ENCODE data around the gene FOSL2. TPM values are rescaled to one million over a fixed set of nuclear protein-coding genes. Genes with fewer than 3 reads are reported as not detected.
"Not testable (repeated sequence)": the region's sequence is repeated elsewhere in the genome, so short reads cannot be mapped to it uniquely, and the experiment has no call there.

Gene FOSL2
- total RNA-seq, 2 experiments from 2014 or later = 39.6 to 47.0 TPM

DNA sequence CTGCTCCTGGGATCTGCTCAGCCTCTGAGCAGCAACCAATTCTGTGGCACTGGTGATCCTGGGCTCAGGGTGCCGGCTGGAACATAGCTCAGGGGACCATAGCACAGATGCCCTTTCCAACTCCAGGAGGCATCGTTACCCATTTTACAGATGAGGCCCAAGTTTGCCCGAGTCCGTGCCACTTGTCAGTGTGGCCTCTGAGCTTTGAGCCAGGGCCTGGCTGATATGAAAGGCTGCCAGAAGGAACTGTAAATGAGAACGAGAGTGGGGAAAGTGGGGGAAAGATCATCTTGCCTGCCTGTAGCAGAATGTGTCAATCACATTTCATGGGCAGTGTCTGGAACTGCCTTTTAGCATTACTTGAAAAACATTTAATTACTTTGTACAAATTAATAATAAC, 23.3 kb upstream of the FOSL2 start:
- POLR2A ChIA-PET = interaction anchor here (0.8 kb wide), 1 partner anchor 9 kb away, joined by 3 read pairs; no protein-coding TSS in a partner anchor
- no peaks in the 10 kb centered on the region for H3K9me3 Mint-ChIP-seq
- peaks cover 44% of the 10 kb centered on the region for H3K4me1 Mint-ChIP-seq
- H3K36me3 Mint-ChIP-seq (ENCODE audit: low read depth) = no peaks in the 10 kb centered on the region
- CTCF ChIA-PET = interaction anchor here (0.8 to 2.1 kb wide), 3 partner anchors 9 to 17 kb away, joined by 3 to 11 read pairs (median 3); no protein-coding TSS in a partner anchor
- peak overlapping the region; percentile 82 for H3K27ac Mint-ChIP-seq
- DNase-seq = no peak
- H3K27me3 Mint-ChIP-seq = peaks cover 20% of the 10 kb centered on the region
- no peak overlapping the region for H3K4me3 Mint-ChIP-seq

DNA sequence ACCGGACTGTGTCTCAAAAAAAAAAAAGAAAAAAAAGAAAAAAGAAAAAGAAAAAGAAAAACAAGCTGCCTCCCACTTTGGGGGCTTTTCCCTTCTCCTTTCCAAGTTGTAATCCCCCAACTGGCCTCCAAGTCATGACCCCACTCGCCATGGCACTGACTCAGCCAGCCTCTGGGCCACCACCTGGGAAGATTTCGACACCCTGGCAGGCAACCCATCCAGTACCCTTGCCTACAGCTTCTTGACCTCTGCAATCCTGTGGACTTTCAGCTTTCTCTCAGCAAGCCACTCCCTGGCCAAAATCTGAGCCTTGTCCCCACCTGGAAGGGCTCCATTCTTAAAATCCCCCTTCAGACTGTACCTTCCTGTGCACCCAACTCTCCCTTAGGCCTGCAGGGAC, 22.3 kb upstream of the FOSL2 start:
- no peak overlapping the region for H3K4me3 Mint-ChIP-seq
- peaks cover 20% of the 10 kb centered on the region for H3K27me3 Mint-ChIP-seq
- DNase-seq = no peak
- peaks cover 34% of the 10 kb centered on the region for H3K4me1 Mint-ChIP-seq
- CTCF ChIA-PET = interaction anchor here (0.9 kb wide), 1 partner anchor 76 kb away, joined by 4 read pairs; no protein-coding TSS in a partner anchor
- H3K27ac Mint-ChIP-seq = peak overlapping the region; percentile 70
- H3K9me3 Mint-ChIP-seq = no peaks in the 10 kb centered on the region
- POLR2A ChIA-PET = no interaction called here
- H3K36me3 Mint-ChIP-seq (ENCODE audit: low read depth) = no peaks in the 10 kb centered on the region

DNA sequence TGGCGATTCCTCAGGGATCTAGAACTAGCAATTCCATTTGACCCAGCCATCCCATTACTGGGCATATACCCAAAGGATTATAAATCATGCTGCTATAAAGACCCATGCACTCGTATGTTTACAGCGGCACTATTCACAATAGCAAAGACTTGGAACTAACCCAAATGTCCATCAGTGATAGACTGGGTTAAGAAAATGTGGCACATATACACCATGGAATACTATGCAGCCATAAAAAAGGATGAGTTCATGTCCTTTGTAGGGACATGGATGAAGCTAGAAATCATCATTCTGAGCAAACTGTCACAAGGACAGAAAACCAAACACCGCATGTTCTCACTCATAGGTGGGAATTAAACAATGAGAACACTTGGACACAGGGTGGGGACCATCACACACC, 20.9 kb upstream of the FOSL2 start:
- not testable (repeated sequence) for DNase-seq
- peaks cover 20% of the 10 kb centered on the region for H3K27me3 Mint-ChIP-seq

DNA sequence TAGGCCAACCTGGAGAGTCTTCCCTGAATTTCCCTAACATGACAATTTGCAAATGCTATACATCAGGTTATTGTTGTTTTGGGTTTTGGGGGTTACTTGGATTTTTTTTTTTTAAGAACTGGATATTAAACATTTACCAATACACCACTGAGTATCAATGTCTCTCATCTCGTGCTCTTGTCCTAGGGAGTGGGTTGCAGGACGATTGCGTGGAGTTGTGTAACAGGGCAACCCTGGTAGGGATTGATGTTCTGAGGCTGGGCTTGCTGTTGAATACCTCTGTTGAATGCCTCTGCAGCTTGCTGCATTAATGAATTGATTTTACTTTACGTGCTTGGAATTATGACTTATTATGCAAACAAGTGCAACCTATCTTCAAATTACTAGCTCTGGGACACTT, 18.8 kb upstream of the FOSL2 start:
- H3K27ac Mint-ChIP-seq = no peak overlapping the region

More for the DNA sequence above, 20.9 kb upstream of the FOSL2 start:
- H3K4me1 Mint-ChIP-seq = peaks cover 21% of the 10 kb centered on the region
- POLR2A ChIA-PET; CTCF ChIA-PET; H3K9me3 Mint-ChIP-seq; H3K27ac Mint-ChIP-seq; H3K36me3 Mint-ChIP-seq (ENCODE audit: low read depth); H3K4me3 Mint-ChIP-seq: not testable (repeated sequence)

DNA sequence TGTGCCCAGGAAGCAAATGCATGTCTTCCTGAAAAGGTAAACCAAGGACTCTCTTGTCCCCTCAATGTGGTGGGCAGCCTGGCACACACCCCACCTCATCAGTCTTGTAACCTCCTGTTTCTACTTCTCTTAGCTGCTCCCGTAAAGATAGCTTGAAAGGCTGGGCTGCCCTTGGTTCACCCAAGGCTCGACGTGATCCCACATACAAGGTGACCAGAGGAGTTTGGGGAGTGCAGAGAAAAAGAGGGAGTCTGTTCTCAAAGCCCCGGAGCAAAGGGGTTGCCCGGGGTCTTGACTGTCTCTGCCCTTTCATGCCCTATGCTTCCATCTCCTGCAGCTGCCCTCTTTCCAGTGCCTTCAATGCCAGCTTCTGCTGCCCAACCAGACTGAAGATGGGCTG, 18.3 kb upstream of the FOSL2 start:
- Mint-ChIP-seq H3K9me3 (no peaks in the 10 kb centered on the region), H3K36me3 (ENCODE audit: low read depth) (no peaks in the 10 kb centered on the region), H3K4me3 (no peak overlapping the region), H3K27ac (no peak overlapping the region), H3K4me1 (peaks cover 23% of the 10 kb centered on the region), H3K27me3 (peaks cover 20% of the 10 kb centered on the region)
- POLR2A ChIA-PET = no interaction called here
- DNase-seq = no peak
- CTCF ChIA-PET = interaction anchor here (0.9 kb wide), 2 partner anchors 18 to 20 kb away, joined by 3 to 6 read pairs; no protein-coding TSS in a partner anchor

More for the DNA sequence above, 18.8 kb upstream of the FOSL2 start:
- Mint-ChIP-seq H3K27me3 (peaks cover 20% of the 10 kb centered on the region), H3K4me3 (no peak overlapping the region), H3K9me3 (no peaks in the 10 kb centered on the region), H3K36me3 (ENCODE audit: low read depth) (no peaks in the 10 kb centered on the region), H3K4me1 (peaks cover 21% of the 10 kb centered on the region)
- no peak for DNase-seq
- ChIA-PET POLR2A (no interaction called here), CTCF (interaction anchor here (0.9 kb wide), 2 partner anchors 17 to 20 kb away, joined by 3 to 6 read pairs; no protein-coding TSS in a partner anchor)

DNA sequence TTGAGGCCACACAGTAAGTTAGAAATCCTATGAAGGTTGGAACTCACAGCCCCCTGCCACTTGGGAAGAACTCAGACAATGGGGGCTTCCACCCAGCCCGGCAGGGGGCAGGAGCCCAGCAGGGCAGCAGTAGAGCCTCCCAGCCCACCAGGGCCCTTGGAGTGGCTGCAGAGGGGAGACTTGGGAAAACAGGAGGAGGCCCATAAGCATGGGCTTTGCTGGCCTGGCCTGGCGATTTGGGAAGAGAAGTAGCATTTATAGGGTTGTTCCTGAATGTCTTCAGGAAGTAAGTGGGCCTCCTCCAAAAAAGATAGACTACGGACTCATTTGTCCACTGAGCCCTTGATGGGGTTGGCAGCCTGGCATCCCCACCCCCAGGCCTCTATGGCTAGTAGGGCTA, 17.4 kb upstream of the FOSL2 start:
- no peak for DNase-seq
- H3K36me3 Mint-ChIP-seq (ENCODE audit: low read depth) = no peaks in the 10 kb centered on the region
- peaks cover 20% of the 10 kb centered on the region for H3K27me3 Mint-ChIP-seq
- peaks cover 31% of the 10 kb centered on the region for H3K4me1 Mint-ChIP-seq
- H3K4me3 Mint-ChIP-seq = no peak overlapping the region
- CTCF ChIA-PET = interaction anchor here (1.1 kb wide), 1 partner anchor 10 kb away, joined by 6 read pairs; no protein-coding TSS in a partner anchor
- POLR2A ChIA-PET = no interaction called here
- no peak overlapping the region for H3K27ac Mint-ChIP-seq
- H3K9me3 Mint-ChIP-seq = no peaks in the 10 kb centered on the region

DNA sequence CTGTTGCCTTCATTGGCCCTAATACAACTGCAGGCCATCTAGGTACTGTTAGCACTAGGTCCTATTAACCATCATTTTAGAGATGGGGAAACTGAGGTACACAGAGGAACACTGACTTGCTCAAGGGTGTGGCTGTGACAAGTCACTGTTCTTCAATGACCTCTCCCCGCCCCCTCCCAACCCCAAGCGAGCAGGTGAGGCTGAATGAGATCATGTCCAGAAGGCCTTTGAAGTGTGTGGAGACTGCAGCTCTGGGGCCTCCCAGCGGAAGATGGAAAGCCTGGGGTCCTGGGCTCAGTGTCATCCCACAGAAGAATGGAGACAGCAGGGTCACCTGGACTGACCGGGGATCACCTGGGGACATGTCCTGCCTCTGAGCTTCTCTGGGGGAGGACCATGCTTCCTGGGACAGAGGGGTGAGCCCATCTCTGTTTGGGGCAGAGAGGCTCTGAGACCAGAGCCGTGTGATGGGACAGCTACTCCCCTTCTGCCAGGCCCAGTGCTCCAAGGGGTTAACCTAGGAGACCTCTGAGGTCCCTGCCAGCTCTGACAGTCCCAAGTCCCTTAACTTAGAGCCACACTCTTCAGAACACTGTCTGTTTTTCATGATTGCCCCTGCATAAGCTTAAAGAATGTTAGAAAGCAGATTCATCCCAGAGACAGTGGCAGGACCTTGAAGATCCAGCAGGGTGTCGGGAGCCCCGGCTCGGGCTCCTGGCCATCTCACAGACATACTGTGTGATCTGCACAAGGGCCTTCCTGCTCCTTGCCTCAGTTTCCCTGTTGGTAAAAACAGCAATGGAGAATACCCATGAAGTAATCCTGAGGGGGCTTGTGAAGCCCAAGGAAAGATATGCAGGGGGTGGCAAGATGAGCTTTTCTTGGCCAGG, 16.7 kb upstream of the FOSL2 start:
- no peak overlapping the region for H3K27ac Mint-ChIP-seq
- peaks cover 33% of the 10 kb centered on the region for H3K4me1 Mint-ChIP-seq
- no peaks in the 10 kb centered on the region for H3K9me3 Mint-ChIP-seq
- ChIA-PET CTCF (interaction anchor here (0.6 to 1.1 kb wide), 6 partner anchors 10 to 331 kb away, joined by 3 to 6 read pairs (median 3); no protein-coding TSS in a partner anchor), POLR2A (no interaction called here)
- no peak for DNase-seq
- no peak overlapping the region for H3K4me3 Mint-ChIP-seq
- H3K27me3 Mint-ChIP-seq = peaks cover 17% of the 10 kb centered on the region
- H3K36me3 Mint-ChIP-seq (ENCODE audit: low read depth) = no peaks in the 10 kb centered on the region

DNA sequence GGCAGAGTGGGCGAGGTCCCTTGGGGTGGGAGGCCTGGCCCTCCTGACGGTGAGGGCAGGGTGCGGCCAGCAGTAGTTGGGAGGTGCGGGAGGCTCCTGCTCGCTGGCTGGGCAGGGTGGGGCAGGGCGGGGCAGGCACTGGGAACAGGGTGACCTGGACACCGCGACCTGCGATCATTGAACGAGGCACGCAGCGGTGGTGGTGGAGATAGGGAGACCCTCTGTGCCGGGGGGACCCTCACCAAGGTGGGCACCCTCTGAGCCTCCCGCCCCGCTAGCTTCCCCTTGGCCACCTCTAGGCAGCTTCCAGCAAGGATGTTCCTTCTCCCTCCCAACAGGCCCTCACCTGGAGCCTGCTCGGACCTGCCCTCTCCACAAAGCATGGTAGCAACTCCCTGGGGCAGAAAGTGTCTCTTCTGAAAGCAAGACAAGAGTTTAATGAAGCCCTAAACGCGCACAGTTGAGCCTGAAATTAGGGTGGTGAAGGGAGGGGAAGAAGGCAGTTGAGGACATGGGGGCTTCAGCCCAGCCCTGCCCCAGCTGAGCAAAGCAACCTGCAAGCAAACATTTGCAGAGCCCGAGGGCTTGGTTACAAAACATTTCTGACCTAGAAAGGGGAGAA, 15.4 kb upstream of the FOSL2 start:
- ChIA-PET CTCF (interaction anchor here (1.3 to 2.3 kb wide), 2 partner anchors 9 to 14 kb away, joined by 3 to 11 read pairs; no protein-coding TSS in a partner anchor), POLR2A (no interaction called here)
- Mint-ChIP-seq H3K9me3 (no peaks in the 10 kb centered on the region), H3K4me1 (peaks cover 39% of the 10 kb centered on the region), H3K27me3 (peaks cover 16% of the 10 kb centered on the region), H3K4me3 (no peak overlapping the region), H3K27ac (no peak overlapping the region), H3K36me3 (ENCODE audit: low read depth) (no peaks in the 10 kb centered on the region)
- DNase-seq = no peak

DNA sequence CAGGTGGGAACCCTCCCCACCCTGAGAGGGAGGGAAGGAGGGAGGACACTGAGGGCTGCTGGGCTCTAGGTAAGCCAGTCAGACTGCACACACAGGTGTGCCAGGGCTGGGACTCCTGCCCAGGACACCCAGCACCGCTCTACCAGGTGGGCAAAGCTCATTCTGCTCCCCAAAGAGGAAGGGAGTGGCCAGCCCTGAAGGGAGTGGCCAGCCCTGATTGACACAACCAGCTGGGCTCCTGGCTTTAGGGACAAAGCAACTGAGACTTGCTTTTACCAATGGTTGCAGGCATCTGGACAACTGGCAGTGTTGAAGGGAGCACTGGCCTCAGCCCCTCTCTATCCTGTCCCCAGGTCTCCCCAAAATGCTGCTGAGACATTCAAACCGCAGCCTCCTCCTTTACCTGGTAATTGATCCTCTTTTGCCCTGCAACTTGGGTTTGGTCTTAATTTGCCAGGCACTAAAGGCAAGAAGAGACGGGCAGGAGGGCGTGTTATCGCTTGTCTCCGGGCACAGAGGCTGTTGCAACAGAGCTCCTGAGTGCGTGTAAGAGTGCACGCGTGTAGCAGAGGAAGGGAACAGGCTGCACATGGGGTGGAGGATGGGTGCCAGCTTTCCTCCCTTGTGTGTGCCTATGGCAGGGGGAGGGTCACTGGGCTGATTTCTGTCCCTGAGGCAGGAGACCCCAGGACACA, 14.5 kb upstream of the FOSL2 start:
- no peaks in the 10 kb centered on the region for H3K36me3 Mint-ChIP-seq (ENCODE audit: low read depth)
- H3K4me1 Mint-ChIP-seq = peaks cover 46% of the 10 kb centered on the region
- no peak for DNase-seq
- H3K9me3 Mint-ChIP-seq = no peaks in the 10 kb centered on the region
- no peak overlapping the region for H3K4me3 Mint-ChIP-seq
- peak overlapping the region; percentile 7 for H3K27ac Mint-ChIP-seq
- POLR2A ChIA-PET = interaction anchor here (1.0 kb wide), 1 partner anchor 8 kb away, joined by 3 read pairs; no protein-coding TSS in a partner anchor
- CTCF ChIA-PET = interaction anchor here (1.0 to 3.3 kb wide), 8 partner anchors 10 to 31 kb away, joined by 3 to 21 read pairs (median 4); no protein-coding TSS in a partner anchor
- H3K27me3 Mint-ChIP-seq = peaks cover 7% of the 10 kb centered on the region

DNA sequence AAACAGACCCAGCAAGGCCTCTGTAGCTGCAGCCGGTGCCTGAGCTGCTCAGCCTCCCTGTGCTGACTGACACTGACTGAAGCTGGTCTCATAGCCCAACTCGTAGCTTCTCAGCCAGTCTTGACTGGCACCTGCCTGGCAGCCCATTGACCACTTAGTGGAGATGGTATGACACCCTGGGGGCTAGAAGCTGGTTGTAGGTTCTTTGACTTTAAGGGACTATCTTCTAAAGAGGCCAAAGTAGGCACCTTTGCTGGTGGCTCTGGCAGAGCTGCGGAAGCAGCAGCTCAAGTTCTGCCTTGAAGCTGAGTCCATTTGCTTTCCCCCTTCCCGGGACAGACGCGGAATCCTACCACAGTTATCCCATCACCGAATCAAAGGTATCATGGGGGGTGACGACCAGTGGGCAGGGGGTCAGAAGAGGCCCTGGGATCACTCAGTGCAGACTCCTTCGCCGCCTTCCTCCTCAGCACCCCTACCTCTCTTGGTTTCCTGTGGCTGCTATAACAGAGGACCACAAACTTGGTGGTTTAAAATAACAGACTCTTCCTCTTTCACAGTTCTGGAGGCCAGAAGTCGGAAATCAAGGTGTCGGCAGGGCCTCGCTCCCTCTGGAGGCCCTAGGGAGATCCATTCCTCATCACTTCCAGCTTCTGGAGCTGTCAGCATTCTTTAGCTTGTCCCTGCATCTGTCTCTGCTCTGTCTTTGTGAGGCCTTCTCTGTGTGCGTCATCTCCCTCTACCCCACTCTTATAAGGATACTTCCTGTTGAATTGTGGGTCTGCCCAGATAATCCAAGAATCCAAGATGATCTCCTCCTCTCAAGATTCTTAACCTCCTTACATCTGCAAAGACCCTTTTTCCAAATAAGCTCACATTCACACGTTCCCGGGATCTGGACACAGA, 13.7 kb upstream of the FOSL2 start:
- Mint-ChIP-seq H3K9me3 (no peaks in the 10 kb centered on the region), H3K27ac (peak overlapping the region; percentile 85), H3K27me3 (peaks cover 1% of the 10 kb centered on the region), H3K4me1 (peaks cover 48% of the 10 kb centered on the region), H3K4me3 (peak overlapping the region; percentile 6), H3K36me3 (ENCODE audit: low read depth) (no peaks in the 10 kb centered on the region)
- no peak for DNase-seq
- CTCF ChIA-PET = interaction anchor here (0.8 to 3.3 kb wide), 9 partner anchors 10 to 80 kb away, joined by 3 to 21 read pairs (median 3); no protein-coding TSS in a partner anchor
- POLR2A ChIA-PET = interaction anchor here (1.0 kb wide), 1 partner anchor 9 kb away, joined by 3 read pairs; no protein-coding TSS in a partner anchor

DNA sequence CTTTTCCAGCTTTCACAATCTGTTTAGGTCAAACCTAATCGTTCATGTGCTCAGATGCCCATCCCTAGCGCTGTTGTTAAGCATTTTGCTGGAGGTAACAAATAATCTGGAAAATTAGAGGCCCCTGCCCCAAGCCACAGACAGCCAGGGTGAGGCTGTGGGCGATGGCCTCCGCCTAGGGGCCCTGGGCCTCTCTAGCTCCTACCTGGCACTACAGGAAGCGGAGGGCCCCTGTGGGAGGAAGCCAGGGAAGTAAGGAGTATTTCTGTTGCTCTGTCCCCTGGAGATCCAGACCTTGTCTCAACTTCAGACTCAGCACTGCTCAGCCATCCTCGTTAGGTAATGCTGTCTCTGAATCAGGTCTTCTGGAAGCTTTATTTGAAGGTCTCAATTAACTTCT, 12.4 kb upstream of the FOSL2 start:
- POLR2A ChIA-PET = no interaction called here
- CTCF ChIA-PET = interaction anchor here (0.6 to 3.3 kb wide), 7 partner anchors 11 to 698 kb away, joined by 3 to 21 read pairs (median 3); no protein-coding TSS in a partner anchor
- H3K9me3 Mint-ChIP-seq = no peaks in the 10 kb centered on the region
- peaks cover 48% of the 10 kb centered on the region for H3K4me1 Mint-ChIP-seq
- no peaks in the 10 kb centered on the region for H3K36me3 Mint-ChIP-seq (ENCODE audit: low read depth)
- no peak for DNase-seq
- H3K4me3 Mint-ChIP-seq = no peak overlapping the region
- H3K27me3 Mint-ChIP-seq = no peaks in the 10 kb centered on the region
- H3K27ac Mint-ChIP-seq = no peak overlapping the region

All from activated CD4-positive, alpha-beta T cell treated with anti-CD3 and anti-CD28 coated beads, Interleukin-2, amount 10 ng/mL, durations not matched to agents 7 days and 5 days (primary cell).